Measurements from ENCODE around the gene DDIT4. TPM values are rescaled to one million over a fixed set of nuclear protein-coding genes. Genes with fewer than 3 reads are reported as not detected.
A peak's percentile ranks its signal among the peaks of the same experiment; 100 is the strongest.

Gene DDIT4
- total RNA-seq, 1 experiment from 2014 or later, result 155 TPM

- Histone ChIP-seq H3K9me3 (no peaks in the 10 kb centered on the region), H3K4me3 (ENCODE audit: low read depth, low read length) (no peak overlapping the region), H3K4me1 (peaks cover 31% of the 10 kb centered on the region), H3K27me3 (replicated peaks; ENCODE audit: control insufficient read depth, insufficient read depth, low read length) (no peaks in the 10 kb centered on the region), H3K36me3 (ENCODE audit: control insufficient read depth, insufficient read depth, low read length) (no peaks in the 10 kb centered on the region)
- TF ChIP-seq CTCF (IDR thresholded peaks at IDR 0.05; ENCODE audit: insufficient read depth in 1 of 2, low read depth in 1 of 2, low read length in 1 of 2, severe bottlenecking in 1 of 2, unreplicated experiment in 1 of 2), result no peak
- Mint-ChIP-seq H3K27me3 (ENCODE audit: insufficient read depth, unreplicated experiment) (no peaks in the 10 kb centered on the region), H3K4me3 (ENCODE audit: unreplicated experiment) (no peak overlapping the region), H3K36me3 (ENCODE audit: insufficient read depth, unreplicated experiment) (peaks cover 5% of the 10 kb centered on the region), H3K4me1 (ENCODE audit: low read depth, unreplicated experiment) (peaks cover 26% of the 10 kb centered on the region), H3K9me3 (ENCODE audit: unreplicated experiment) (no peaks in the 10 kb centered on the region), H3K27ac (ENCODE audit: unreplicated experiment) (peak overlapping the region; percentile 48)
- ChIA-PET CTCF (interaction anchor here (1.0 to 1.6 kb wide), 3 partner anchors 10 to 36 kb away, joined by 3 to 8 read pairs (median 8); partner anchors contain the start of gene DDIT4), POLR2A (interaction anchor here (1.1 to 1.8 kb wide), 2 partner anchors 10 to 36 kb away, joined by 10 to 17 read pairs; partner anchors contain the start of gene DDIT4)
- DNase-seq, result no peak
- intact Hi-C loops (cut with micrococcal nuclease; ENCODE audit: unreplicated experiment), result no loop called here
- BruUV-seq (replicated peaks), result no TSS peak
Observed at GRCh38 chr10:72309290-72310240, 35.8 kb downstream of the DDIT4 start.

GRCh38 chr10:72310241-72310633 is 36.5 kb downstream of the DDIT4 start:
- Mint-ChIP-seq H3K4me3 (ENCODE audit: unreplicated experiment) (no peak overlapping the region), H3K36me3 (ENCODE audit: insufficient read depth, unreplicated experiment) (peaks cover 5% of the 10 kb centered on the region), H3K27me3 (ENCODE audit: insufficient read depth, unreplicated experiment) (no peaks in the 10 kb centered on the region), H3K27ac (ENCODE audit: unreplicated experiment) (peak overlapping the region; percentile 48), H3K4me1 (ENCODE audit: low read depth, unreplicated experiment) (peaks cover 26% of the 10 kb centered on the region), H3K9me3 (ENCODE audit: unreplicated experiment) (no peaks in the 10 kb centered on the region)
- POLR2A ChIA-PET, result no interaction called here
- Histone ChIP-seq H3K4me3 (ENCODE audit: low read depth, low read length) (no peak overlapping the region), H3K4me1 (peaks cover 31% of the 10 kb centered on the region), H3K27me3 (replicated peaks; ENCODE audit: control insufficient read depth, insufficient read depth, low read length) (no peaks in the 10 kb centered on the region), H3K36me3 (ENCODE audit: control insufficient read depth, insufficient read depth, low read length) (no peaks in the 10 kb centered on the region), H3K9me3 (no peaks in the 10 kb centered on the region)
- intact Hi-C loops (cut with micrococcal nuclease; ENCODE audit: unreplicated experiment), result no loop called here
- DNase-seq, result no peak
- no TSS peak for BruUV-seq (replicated peaks)
- no peak for TF ChIP-seq CTCF (IDR thresholded peaks at IDR 0.05; ENCODE audit: insufficient read depth in 1 of 2, low read depth in 1 of 2, low read length in 1 of 2, severe bottlenecking in 1 of 2, unreplicated experiment in 1 of 2)
- CTCF ChIA-PET, result no interaction called here

- DNase-seq, result no peak
- peaks cover 26% of the 10 kb centered on the region for H3K4me1 Mint-ChIP-seq (ENCODE audit: low read depth, unreplicated experiment)
- Histone ChIP-seq H3K27me3 (replicated peaks; ENCODE audit: control insufficient read depth, insufficient read depth, low read length) (no peaks in the 10 kb centered on the region), H3K36me3 (ENCODE audit: control insufficient read depth, insufficient read depth, low read length) (no peaks in the 10 kb centered on the region), H3K4me3 (ENCODE audit: low read depth, low read length) (no peak overlapping the region), H3K9me3 (no peaks in the 10 kb centered on the region), H3K4me1 (peaks cover 31% of the 10 kb centered on the region)
- peaks cover 5% of the 10 kb centered on the region for H3K36me3 Mint-ChIP-seq (ENCODE audit: insufficient read depth, unreplicated experiment)
- H3K9me3 Mint-ChIP-seq (ENCODE audit: unreplicated experiment), result no peaks in the 10 kb centered on the region
- intact Hi-C loops (cut with micrococcal nuclease; ENCODE audit: unreplicated experiment), result no loop called here
- no TSS peak for BruUV-seq (replicated peaks)
- peak overlapping the region; percentile 48 for H3K27ac Mint-ChIP-seq (ENCODE audit: unreplicated experiment)
- POLR2A ChIA-PET, result interaction anchor here (1.0 kb wide), 1 partner anchor 37 kb away, joined by 5 read pairs; the partner anchor contains the start of gene DDIT4
- TF ChIP-seq CTCF (IDR thresholded peaks at IDR 0.05; ENCODE audit: insufficient read depth in 1 of 2, low read depth in 1 of 2, low read length in 1 of 2, severe bottlenecking in 1 of 2, unreplicated experiment in 1 of 2), result no peak
- no peak overlapping the region for H3K4me3 Mint-ChIP-seq (ENCODE audit: unreplicated experiment)
- no peaks in the 10 kb centered on the region for H3K27me3 Mint-ChIP-seq (ENCODE audit: insufficient read depth, unreplicated experiment)
- CTCF ChIA-PET, result no interaction called here
Observed at GRCh38 chr10:72310636-72311035, 36.9 kb downstream of the DDIT4 start.

All from Caco-2 (cell line).